Caco-2 (cell line): ENCODE measurements around the gene SUSD2. TPM values are rescaled to one million over a fixed set of nuclear protein-coding genes. Genes with fewer than 3 reads are reported as not detected.
A peak's percentile ranks its signal among the peaks of the same experiment; 100 is the strongest.

Experiments used
- BruUV-seq: library from RNA; stranded (reverse); fragments of 400-500 nt; replicated peaks from 2 replicates; lab custom pipeline; 2021; lab: Mats Ljungman, UMichigan
- CTCF ChIA-PET: fragments of 300-600 bp; sonication (Branson Sonifier 250); formaldehyde crosslinking; loops from one replicate; lab custom pipeline; 2022; ENCODE audit warnings: antibody characterized with exemption; lab: Charles Lee
- POLR2A ChIA-PET: fragments of 300-600 bp; sonication (Branson Sonifier 250); formaldehyde crosslinking; loops from one replicate; lab custom pipeline; 2022; ENCODE audit warnings: antibody characterized with exemption; lab: Charles Lee
- DNase-seq, 2 experiments: peaks; one replicate each; pipeline versions ENCODE4 v3.0.0 to v3.0.0-alpha.2; 2020 to 2022
- H3K27me3 ChIP-seq: replicated peaks from 2 replicates; pipeline ENCODE4 v1.6.0; 2011; ENCODE audit warnings: low read length; ENCODE audit not compliant: control insufficient read depth, insufficient read depth
- H3K36me3 ChIP-seq: 2 replicates; pipeline ENCODE4 v1.5.1; 2011; ENCODE audit warnings: low read length; ENCODE audit not compliant: control insufficient read depth, insufficient read depth
- H3K4me1 ChIP-seq: fragments of 250-450 bp; sonication (Bioruptor Pico); 2 replicates; pipeline ENCODE4 v1.5.1; 2020; ENCODE audit warnings: mild to moderate bottlenecking
- H3K4me3 ChIP-seq: 2 replicates; pipeline ENCODE4 v1.5.1; 2011; ENCODE audit warnings: low read depth, mild to moderate bottlenecking, control low read depth, low read length
- H3K9me3 ChIP-seq: fragments of 250-450 bp; sonication (Bioruptor Pico); 2 replicates; pipeline ENCODE4 v1.5.1; 2020; ENCODE audit warnings: mild to moderate bottlenecking, moderate library complexity
- H3K27ac Mint-ChIP-seq: one replicate; pipeline ENCODE4 v1.8.0; 2022; ENCODE audit warnings: mixed read lengths; ENCODE audit not compliant: unreplicated experiment
- H3K27me3 Mint-ChIP-seq: one replicate; pipeline ENCODE4 v1.8.0; 2022; ENCODE audit warnings: mixed read lengths; ENCODE audit not compliant: insufficient read depth, unreplicated experiment
- H3K36me3 Mint-ChIP-seq: one replicate; pipeline ENCODE4 v1.8.0; 2022; ENCODE audit warnings: mild to moderate bottlenecking, mixed read lengths; ENCODE audit not compliant: insufficient read depth, unreplicated experiment
- H3K4me1 Mint-ChIP-seq: one replicate; pipeline ENCODE4 v1.8.0; 2022; ENCODE audit warnings: low read depth, mixed read lengths; ENCODE audit not compliant: unreplicated experiment
- H3K4me3 Mint-ChIP-seq: one replicate; pipeline ENCODE4 v1.8.0; 2022; ENCODE audit warnings: mild to moderate bottlenecking, moderate library complexity, mixed read lengths; ENCODE audit not compliant: unreplicated experiment
- H3K9me3 Mint-ChIP-seq: one replicate; pipeline ENCODE4 v1.8.0; 2022; ENCODE audit warnings: mixed read lengths; ENCODE audit not compliant: unreplicated experiment
- intact Hi-C: fragments of 100-400 bp; cut with micrococcal nuclease; formaldehyde crosslinking; loops from one replicate; pipeline ENCODE4 v1.10.0; 2022; ENCODE audit not compliant: unreplicated experiment
- total RNA-seq: library from RNA; stranded (reverse); gene quantifications from 2 replicates; pipeline ENCODE4 v1.2.3, GENCODE V29; 2022
- TF ChIP-seq, protein P1 (sequence below), 2 experiments: fragments of 200-600 bp in 1 of 2; IDR thresholded peaks; 1 replicate in 1 of 2; 2 replicates in 1 of 2; pipeline versions ENCODE4 v1.5.1 to v1.8.0; 2011 to 2022; ENCODE audit warnings: antibody characterized with exemption in 1 of 2, control low read depth in 1 of 2, inconsistent platforms in 1 of 2, low read depth in 1 of 2, low read length in 1 of 2, mild to moderate bottlenecking in 1 of 2, moderate library complexity in 1 of 2; ENCODE audit not compliant: insufficient read depth in 1 of 2, severe bottlenecking in 1 of 2, unreplicated experiment in 1 of 2

Gene SUSD2
- total RNA-seq, 1 experiment from 2014 or later = 7.0 TPM

DNA sequence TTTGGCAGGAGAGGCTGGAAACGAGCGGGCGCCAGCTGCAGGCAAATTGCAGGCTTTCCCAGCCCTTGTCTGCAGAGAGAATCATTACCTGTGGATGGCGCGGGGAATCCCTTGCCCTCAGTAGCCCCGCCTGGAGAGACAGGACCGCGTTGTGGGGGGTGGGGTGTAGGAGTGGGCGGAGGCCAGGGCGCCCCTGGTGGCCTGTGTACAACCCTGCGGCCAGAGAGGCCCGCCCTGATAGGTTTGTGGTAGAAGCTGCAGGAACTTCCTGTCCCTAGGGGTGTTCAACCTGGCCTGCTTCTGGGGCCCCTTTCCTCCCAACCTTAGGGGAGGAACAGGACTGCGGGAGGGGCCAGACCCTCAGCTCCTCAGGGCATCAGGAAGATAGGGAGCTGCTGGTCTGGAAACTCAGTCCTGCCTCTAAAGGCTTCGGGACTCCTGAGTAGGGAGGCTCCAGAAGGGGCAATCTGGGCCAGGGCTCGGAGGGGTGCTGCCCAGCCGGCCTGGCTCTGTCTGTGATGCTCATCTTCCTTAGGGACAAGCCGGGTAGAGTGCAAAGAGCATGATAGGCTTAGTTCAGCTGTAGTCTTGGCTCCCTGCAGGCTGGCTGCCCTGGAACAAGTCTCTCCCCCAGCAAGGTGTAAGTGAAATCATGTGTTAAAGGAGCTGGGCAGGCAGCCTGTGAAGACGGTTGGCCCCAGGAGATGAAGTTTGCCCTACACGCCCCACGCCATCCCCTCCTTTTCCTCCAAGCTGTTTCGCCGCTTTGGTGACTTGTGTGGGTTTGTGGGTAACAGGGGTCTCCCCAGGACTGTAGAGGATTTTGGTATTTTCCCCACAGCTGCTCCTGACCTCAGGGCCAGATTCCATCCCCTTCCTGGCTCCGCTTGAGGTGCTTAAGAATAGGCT lies 24.1 kb upstream of the SUSD2 start:
- no TSS peak for BruUV-seq
- H3K36me3 Mint-ChIP-seq = peaks cover 5% of the 10 kb centered on the region
- H3K27ac Mint-ChIP-seq = no peak overlapping the region
- DNase-seq = peak; percentile 74 to 81
- H3K27me3 Mint-ChIP-seq = no peaks in the 10 kb centered on the region
- H3K9me3 Mint-ChIP-seq = no peaks in the 10 kb centered on the region
- Histone ChIP-seq H3K9me3 (no peaks in the 10 kb centered on the region), H3K4me3 (no peak overlapping the region), H3K36me3 (no peaks in the 10 kb centered on the region), H3K27me3 (no peaks in the 10 kb centered on the region), H3K4me1 (no peaks in the 10 kb centered on the region)
- TF ChIP-seq, protein P1, sequence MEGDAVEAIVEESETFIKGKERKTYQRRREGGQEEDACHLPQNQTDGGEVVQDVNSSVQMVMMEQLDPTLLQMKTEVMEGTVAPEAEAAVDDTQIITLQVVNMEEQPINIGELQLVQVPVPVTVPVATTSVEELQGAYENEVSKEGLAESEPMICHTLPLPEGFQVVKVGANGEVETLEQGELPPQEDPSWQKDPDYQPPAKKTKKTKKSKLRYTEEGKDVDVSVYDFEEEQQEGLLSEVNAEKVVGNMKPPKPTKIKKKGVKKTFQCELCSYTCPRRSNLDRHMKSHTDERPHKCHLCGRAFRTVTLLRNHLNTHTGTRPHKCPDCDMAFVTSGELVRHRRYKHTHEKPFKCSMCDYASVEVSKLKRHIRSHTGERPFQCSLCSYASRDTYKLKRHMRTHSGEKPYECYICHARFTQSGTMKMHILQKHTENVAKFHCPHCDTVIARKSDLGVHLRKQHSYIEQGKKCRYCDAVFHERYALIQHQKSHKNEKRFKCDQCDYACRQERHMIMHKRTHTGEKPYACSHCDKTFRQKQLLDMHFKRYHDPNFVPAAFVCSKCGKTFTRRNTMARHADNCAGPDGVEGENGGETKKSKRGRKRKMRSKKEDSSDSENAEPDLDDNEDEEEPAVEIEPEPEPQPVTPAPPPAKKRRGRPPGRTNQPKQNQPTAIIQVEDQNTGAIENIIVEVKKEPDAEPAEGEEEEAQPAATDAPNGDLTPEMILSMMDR (IDR thresholded peaks at IDR 0.05; ENCODE audit: insufficient read depth in 1 of 2, low read depth in 1 of 2, low read length in 1 of 2, severe bottlenecking in 1 of 2, unreplicated experiment in 1 of 2) = peak; percentile 64 to 78
- no peaks in the 10 kb centered on the region for H3K4me1 Mint-ChIP-seq
- peak overlapping the region; percentile 63 for H3K4me3 Mint-ChIP-seq
- intact Hi-C loops = no loop called here
- ChIA-PET POLR2A (no interaction called here), CTCF (interaction anchor here (0.6 to 2.0 kb wide), 6 partner anchors 10 to 90 kb away, joined by 3 to 20 read pairs (median 3); no protein-coding TSS in a partner anchor)

DNA sequence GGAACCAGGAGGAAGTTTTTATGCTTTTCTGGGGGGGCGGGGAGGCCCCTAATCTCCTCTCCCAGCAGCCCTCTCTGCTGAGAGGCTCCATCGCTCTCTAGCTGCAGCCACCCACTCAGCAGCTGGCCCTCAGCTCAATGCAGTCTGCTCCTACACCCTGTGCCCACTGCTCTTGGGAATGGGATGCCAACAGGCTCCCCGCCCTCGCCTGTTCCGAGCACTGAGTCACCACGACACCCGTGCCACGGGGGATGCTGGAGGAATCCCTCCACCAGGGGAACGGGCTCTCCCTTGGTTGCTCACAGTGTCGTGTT lies 23.5 kb upstream of the SUSD2 start:
- no peak overlapping the region for H3K4me3 ChIP-seq
- Mint-ChIP-seq H3K36me3 (peaks cover 5% of the 10 kb centered on the region), H3K27ac (no peak overlapping the region), H3K4me3 (no peak overlapping the region), H3K27me3 (no peaks in the 10 kb centered on the region), H3K4me1 (no peaks in the 10 kb centered on the region), H3K9me3 (no peaks in the 10 kb centered on the region)
- no peak for DNase-seq
- H3K36me3 ChIP-seq = no peaks in the 10 kb centered on the region
- no TSS peak for BruUV-seq
- H3K9me3 ChIP-seq = no peaks in the 10 kb centered on the region
- ChIA-PET CTCF (interaction anchor here (0.9 to 2.0 kb wide), 4 partner anchors 11 to 90 kb away, joined by 3 to 20 read pairs (median 4); no protein-coding TSS in a partner anchor), POLR2A (no interaction called here)
- no peaks in the 10 kb centered on the region for H3K27me3 ChIP-seq
- no peaks in the 10 kb centered on the region for H3K4me1 ChIP-seq
- TF ChIP-seq, protein P1 (IDR thresholded peaks at IDR 0.05; ENCODE audit: insufficient read depth in 1 of 2, low read depth in 1 of 2, low read length in 1 of 2, severe bottlenecking in 1 of 2, unreplicated experiment in 1 of 2) = no peak
- intact Hi-C loops = no loop called here

DNA sequence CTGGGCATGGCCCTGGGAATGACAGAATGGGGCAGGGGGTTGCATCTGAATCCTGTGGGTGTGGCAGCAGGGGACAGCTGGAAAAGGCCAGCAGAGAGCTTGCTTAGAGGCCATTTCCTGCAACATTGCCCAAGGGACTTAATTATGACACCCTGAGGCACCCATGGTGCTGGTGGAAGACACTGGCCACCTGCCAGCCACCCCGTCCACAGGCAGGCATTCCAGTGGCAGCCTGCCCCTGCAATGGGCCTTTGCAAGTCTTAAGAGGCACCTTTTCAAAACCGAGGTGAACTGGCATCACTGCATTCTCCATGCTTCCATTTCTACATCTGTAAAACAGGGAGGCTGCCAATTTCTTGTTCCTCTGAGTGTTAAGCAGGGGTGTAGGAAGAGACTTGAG lies 21.6 kb upstream of the SUSD2 start:
- no peaks in the 10 kb centered on the region for H3K36me3 ChIP-seq
- no peaks in the 10 kb centered on the region for H3K4me1 Mint-ChIP-seq
- no peaks in the 10 kb centered on the region for H3K9me3 Mint-ChIP-seq
- H3K4me3 ChIP-seq = no peak overlapping the region
- no peaks in the 10 kb centered on the region for H3K4me1 ChIP-seq
- no peak for DNase-seq
- no peak overlapping the region for H3K4me3 Mint-ChIP-seq
- no peaks in the 10 kb centered on the region for H3K27me3 Mint-ChIP-seq
- ChIA-PET CTCF (no interaction called here), POLR2A (no interaction called here)
- TF ChIP-seq, protein P1 (IDR thresholded peaks at IDR 0.05; ENCODE audit: insufficient read depth in 1 of 2, low read depth in 1 of 2, low read length in 1 of 2, severe bottlenecking in 1 of 2, unreplicated experiment in 1 of 2) = no peak
- BruUV-seq = no TSS peak
- H3K27ac Mint-ChIP-seq = no peak overlapping the region
- intact Hi-C loops = loop anchor here (5.0 kb wide), 1 partner anchor 177 kb away; the partner anchor contains the start of gene GSTT2
- H3K27me3 ChIP-seq = no peaks in the 10 kb centered on the region
- no peaks in the 10 kb centered on the region for H3K36me3 Mint-ChIP-seq
- H3K9me3 ChIP-seq = no peaks in the 10 kb centered on the region
